NCI-H1930 (cell line): Measurements from ENCODE around the gene CCDC30.

Experiments used
- DNase-seq, 2 experiments: peaks; one replicate each; lab custom pipeline; 2025; lab: John Stamatoyannopoulos, UW

CCDC30 gene

DNA sequence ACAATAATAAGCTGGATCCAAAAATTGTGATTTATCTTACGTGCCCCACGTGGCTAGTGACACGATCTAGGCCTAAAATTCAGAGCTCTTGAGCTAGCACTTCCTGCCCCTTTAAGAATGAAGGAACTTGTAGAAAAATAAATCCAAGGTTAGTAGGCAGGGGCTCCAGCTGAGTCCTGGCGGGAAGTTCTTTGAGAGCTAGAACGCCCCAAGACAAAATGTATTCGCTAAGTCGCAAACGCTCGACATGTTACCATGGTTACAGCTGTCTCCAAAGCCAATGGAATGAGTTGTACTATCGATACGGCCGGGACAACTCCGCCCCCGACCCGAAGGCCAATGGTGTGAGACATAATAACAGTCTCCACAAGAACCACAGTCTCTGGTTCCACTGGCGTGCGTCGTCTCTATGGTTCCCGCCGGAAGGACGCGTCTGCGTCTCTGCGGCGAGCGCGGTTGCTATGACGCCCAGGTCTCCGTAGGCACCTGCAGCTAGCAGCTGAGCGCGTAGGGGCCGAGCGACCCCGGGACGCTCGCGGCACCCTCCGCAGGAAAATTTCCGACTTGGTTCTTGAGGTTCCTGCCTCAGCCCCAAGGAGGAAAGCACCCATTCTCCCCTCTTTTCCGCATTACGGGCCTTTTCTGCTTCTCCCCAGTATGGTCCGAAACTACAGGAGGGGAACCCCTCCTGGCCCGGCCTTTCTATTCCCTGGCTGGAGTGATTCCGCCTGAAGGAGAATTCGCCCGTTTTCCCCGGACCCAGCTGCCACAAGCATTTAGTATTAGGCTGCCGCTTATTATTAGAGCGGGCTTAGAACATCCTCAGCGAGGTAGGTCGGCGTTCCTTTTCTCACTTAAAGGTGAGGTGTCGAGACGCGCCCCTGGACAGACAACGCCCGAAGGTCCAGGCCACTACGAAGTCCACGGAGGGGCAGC is at the start of gene CCDC30:
Gene CCDC30, plus strand, starts transcription at position 459 of the 936 bp plus-strand sequence. CDS start 17,266 bp downstream, outside the sequence.
- DNase-seq = peak; percentile 97 to 99

DNA sequence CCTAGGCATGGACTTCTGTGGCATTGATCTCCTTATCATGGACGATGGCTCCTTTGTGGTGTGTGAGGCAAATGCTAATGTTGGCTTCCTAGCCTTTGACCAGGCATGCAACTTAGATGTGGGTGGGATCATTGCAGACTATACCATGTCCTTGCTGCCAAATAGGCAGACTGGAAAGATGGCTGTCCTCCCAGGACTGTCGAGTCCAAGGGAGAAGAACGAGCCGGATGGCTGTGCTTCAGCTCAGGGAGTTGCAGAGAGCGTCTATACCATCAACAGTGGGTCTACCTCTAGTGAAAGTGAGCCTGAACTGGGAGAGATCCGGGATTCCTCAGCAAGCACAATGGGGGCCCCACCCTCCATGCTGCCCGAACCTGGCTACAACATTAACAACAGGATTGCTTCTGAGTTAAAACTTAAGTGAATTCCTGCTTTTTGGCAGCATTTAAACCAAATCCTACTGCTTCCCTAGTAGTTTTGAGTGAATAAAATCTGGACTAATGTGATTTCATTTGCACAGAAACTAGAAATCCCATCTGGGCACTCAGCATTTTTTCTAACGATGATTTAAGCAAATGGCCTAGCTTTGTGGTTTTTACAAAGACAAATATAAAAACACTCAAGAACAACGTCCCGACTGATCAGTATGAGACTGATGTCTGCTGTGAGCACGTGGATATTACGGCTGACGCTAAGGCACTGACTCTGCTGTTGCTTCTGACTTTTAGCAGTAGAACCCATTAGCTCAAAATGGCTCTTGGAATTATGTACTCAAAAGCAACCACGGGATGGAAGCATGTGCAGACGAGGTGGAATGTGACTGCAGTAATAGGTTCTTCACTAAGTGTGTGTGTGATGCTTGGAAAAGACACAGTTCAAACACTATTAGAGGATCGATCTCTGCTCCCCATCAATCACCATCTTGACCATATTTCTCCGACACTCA is 48.3 kb upstream of the CCDC30 start:
- no peak for DNase-seq

DNA sequence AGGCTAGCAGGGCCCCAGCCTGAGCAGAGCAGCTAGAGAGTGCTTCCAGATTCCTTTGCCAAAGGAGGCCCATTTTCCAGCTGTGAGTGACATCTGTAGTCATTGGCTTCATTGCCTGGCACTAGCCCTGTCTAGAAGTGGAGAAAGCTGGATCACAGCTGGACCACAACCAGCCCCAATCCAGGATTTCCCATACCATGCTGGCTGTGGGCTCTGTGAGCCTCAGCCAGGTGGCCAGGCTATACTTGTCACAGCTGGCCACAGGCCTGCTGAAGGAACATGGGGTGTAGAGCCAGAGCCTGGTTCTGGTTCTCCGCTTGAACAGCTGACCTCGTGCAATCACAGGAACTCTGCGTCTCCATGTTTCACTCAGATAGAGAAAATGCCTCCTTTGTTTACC is 45.9 kb upstream of the CCDC30 start:
- no peak for DNase-seq

DNA sequence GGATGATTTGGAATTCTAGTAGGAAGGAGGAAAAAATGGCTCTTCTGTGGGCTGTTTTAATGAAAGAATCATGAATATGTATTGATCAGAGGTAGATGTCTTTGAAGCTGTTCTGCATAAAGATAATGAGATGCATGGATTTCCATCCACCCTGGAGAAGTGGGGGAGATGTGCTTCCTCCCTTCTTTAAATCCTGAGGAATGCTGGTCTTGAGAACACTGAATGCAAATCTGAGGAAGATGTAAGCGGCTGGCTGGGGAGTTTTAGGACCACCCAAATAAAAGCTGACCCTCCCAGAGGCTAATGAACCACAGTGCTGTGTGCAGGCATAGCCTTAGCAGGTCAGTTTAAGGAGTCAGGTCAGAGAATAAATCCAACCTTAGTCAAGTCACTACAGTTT is 44.6 kb upstream of the CCDC30 start:
- no peak for DNase-seq

DNA sequence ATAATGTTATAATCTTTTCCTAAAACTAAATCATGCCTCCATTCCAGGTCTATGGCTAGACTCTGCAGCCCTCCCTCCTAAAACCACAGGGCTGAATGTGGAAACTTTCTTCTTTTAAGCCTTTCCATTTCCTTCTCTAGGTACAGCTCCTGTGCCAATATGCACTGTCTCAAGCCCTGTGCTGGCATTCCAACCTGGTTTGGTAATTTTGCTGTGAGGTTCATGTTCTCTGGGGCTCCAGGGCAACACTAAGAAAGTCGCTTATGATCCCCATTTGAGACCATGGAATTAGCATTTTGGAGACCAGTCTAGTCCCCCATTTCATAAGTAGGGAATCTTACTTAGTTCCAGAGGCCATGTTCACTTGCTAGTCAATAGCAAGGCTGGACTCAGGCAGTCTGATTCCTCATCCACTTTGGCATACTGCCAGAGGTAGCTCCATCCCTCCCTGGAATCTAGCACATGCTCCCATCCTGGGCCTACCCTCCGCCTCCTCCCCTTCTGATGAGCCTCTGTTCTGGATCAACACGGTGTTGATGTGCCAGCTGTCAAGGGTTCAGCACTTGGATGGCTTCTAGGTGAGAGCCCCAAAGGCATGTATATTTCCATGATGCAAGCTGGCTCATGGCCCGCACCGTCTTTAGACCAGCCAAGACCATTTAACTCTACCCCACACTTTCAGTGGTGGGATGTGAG is 43.8 kb upstream of the CCDC30 start:
- no peak for DNase-seq

DNA sequence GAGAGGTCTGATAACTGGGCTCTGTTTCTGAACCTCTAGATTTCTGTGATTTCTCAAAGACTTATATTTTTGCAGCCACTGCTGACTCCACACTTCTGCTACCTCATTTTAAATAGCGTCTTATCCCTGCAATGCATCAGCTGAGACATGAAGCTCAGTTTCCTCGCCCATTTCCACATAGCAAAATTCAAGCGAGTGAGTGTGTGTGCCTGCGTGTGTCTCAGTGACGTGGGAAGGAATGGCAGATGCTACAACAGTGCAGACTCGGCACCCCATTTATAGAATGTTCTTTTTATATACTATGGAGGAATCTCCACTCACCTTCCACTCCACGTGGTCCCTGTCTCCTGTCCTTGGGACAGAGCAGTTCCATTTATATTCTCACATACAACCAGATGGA is 43.0 kb upstream of the CCDC30 start:
- DNase-seq = no peak

DNA sequence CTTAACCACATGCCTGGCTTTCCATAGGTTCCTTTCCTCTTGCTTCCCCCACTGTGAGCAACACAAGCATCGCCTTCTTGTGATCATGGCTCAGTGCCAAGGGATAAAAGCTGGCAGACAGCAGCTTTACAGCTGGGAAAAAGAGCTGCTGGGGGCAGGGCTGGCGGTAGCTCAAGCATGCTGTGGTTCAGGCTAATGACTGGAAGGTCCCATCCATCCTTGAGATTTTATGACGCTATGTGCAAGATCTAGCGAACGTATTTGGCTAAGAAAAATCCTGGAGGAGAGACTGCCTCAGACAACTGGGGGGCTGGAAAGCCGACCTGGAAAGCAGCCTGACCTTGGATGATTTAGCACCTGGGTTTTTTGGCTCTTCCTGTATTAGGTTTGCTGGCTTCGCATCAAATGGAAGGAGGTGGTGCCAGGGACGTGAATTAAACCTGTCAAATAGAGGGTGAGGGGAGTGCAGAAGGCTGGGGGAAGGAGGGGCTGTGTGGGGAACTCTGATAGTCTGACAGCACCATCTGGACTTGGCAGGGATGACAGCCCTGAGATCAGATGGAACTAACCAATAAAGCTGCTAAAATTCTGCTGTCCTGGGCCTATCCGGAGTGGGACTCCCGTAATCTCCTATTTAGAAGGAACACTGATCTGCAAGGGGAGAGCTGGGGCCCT is 42.0 kb upstream of the CCDC30 start:
- DNase-seq = no peak

DNA sequence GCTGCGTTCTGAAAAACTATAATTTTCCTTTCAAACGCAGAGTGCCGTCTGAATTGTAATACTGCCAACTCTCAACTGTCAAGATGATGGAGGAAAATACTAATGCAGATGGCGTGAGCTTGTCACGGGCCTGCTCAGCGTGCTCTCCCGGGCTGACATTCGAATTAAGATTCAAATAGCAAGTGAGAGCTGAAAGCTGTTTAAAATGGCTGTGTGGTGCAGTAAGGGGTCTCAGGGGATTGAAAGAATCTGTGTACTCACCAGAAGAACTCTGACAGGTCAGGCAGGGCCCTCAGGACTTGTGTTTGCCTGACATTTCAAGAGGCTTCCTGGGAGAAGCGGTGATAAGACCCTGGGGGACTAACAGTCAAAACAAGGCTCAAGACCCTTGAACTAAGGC is 40.3 kb upstream of the CCDC30 start:
- no peak for DNase-seq

DNA sequence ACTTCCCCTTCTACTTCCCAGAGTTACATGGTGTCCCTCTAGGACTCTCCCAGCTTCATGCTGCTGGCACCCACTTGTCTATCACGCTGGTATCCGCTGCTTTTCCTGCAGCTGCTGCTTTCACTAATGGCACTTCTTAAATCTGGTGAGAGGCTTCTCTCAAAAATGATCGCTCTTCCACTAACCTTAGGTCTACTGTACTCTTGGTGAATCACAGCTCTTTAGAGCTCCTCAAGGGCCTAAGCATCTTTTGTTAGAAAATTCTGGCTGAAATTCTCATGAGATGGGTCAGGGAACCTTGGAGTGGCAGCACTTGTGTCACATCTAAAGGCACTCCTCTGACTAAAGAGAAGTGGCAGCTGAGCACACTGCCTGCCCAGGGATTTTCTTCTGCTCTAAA is 39.4 kb upstream of the CCDC30 start:
- DNase-seq = no peak

DNA sequence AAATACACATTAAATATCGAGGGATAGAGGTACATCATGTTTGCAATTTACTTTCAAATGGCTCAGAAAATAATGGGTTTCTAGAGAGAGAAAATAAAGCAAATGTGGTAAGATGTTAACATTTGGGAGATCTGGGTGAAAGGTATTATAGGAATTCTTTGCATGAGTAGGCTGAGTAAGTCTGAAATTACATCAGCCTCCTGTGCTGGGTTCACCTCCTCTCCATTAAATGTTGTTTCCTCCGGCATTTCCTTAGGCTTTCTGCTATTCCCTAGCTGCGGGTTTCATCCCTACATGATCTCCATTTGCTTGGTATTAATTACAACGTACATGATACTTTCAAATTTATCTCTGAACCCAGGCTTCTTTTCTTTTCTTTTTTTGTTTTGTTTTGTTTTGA is 38.9 kb upstream of the CCDC30 start:
- no peak for DNase-seq

DNA sequence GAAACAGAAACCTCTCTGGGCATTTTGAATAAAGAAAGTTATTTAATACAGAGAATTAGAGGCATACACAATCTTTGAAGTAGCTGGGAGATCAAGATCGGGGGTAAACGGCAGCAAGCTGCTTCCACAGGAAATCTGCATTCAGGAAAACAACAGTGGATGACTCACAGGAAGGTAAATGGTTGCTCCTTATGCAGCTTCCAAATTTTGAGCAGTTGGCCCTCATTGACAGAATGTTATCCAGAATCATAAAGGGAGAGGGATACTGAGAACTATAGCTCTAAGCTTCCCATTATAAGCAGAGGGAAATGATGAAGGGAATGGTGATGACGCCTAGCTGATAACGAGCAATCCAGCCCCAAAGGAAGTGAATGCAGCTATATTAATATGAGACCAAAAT is 35.8 kb upstream of the CCDC30 start:
- DNase-seq = no peak

DNA sequence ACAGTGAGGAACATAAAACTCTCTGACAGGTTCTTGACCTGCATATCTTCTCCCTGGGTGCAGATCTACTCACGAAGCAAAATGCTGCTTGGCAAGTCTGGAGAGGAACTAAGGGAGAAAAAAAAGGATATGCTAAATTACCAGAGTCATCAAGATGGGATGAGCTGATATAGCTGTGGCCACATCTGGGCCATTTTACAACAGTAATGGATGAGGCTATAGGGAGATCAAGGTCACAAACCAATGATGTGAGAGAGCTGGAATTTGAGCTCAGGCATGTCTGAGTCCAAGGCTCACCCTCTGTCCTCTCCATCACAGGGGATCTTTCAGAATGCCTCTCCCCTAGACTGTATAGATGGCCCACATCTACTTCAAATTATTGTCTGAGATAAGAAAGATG is 33.5 kb upstream of the CCDC30 start:
- DNase-seq = no peak

DNA sequence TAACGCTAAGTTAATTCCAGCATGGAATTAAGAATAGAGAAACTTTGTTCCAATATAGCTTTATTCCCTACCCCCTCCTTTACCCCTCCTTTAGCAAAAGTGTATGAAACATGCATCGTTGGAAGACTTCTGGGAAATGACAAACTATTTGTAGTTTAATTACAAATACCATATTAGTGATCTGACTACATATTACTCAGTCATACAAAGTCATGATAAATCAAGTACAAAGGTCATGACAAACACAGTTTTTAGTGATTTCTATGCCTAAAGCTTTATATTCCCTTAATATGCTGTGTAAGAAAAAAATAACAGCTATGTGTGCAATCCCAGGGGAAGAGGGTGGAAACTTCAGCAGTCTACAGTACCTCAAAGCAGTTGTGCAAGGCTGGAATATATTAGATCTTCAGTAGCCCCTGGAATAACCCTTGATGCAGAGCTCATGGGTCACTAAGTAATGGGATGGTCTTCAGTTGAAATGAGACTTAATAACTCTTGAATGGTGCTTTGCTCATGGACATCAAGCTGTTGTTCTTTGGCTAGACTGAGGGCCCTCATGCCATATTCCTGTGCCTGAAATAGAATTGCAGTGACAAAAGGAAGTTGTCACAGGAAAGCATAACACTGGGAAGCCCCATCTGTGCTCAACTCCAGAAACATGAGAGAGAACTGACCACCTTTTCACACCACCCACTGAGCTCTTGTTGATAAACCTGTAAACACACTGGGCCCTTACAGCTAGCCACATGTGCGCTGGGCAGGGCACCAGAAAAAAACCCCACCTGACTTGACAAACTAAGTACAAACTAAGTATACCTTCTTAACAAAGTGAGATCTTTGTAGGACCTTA is 32.6 kb upstream of the CCDC30 start:
- no peak for DNase-seq

DNA sequence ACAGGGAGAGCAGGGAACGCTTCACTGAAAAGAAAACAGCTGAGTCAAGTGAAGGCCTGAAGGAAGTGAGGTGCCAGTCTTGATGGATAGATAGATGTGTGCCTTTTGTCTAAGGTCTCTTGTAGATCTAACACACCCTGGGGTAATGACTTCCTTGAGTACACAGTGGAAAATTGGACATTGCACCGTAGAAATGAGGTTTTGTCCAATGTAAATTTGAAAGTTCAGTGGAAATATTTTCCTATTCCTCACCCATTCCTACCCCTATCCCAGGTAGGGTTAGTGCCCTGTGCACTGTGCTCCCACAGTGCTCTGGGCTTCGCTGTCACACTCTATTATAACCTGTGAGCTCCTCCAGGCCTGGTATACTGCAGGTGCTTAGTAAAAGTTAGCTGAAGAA is 31.6 kb upstream of the CCDC30 start:
- no peak for DNase-seq

DNA sequence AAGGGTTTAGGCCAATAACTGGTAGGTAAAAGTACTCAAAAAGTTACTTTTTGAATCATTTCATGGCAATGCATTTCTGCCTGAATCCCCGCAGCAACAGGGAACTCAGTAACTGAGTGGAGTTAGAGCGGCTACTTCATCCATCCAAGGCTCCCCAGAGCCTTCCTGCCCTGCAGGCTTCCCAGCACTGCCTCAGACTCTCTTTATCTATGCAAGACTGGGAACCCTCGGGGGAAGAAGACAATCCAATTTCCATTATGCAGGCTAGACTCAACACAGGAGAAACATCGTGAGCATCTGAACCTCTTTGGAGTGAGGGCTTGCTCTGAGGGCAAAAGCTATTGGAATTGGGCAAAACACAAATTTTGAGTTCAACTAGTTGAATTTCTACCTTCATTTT is 30.4 kb upstream of the CCDC30 start:
- no peak for DNase-seq

DNA sequence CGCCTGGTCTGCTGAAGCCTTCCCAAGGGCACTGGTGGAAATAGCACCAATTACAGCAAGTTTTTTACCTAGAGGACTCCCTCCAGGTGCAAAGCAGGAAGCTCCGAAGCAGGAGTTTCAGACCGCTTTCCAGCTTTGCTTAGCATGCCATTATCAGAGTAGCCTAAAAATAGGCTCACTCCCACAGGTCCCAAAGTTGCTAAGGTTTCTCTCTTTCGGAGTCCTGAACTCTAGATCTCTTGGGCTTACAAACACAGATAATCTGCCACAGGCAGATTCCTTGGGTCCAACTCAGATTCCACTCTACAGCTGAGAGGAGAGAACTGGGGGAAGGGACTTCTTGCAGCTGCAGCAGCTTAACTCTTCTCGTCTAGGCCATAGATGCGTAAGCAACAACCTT is 29.7 kb upstream of the CCDC30 start:
- DNase-seq = no peak

DNA sequence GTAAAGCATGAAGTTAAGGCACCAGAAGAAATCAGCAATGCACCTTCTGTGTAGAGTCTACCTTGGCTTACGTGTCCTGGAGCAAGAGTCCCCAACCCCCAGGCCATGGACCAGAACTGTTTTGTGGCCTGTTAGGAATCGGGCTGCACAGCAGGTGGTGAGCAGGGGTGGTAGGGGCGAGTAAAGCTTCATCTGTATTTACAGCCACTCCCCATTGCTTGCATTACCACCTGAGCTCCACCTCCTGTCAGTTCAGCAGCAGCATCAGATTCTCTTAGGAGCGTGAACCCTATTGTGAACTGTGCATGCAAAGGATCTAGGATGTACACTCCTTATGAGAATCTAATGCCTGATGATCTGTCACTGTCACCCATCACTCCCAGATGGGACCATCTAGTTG is 28.7 kb upstream of the CCDC30 start:
- no peak for DNase-seq

DNA sequence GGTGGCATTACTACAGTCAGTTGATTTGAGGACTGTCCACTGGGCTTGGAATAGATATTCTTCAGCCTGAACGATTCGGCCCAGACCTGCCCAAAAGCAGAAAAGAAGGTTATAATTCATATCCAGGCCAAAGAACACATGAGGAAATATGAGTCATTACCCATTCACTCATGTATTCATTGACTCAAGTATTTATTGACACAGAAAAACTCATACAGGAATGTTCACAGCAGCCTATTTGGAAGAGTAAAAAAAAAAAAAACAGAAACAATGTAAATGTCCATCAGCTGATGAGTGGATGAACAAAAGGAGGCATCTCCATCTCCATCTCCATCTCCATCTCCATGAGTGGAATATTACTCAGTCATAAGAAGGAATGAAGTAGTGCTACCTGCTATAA is 23.1 kb upstream of the CCDC30 start:
- DNase-seq = no peak

DNA sequence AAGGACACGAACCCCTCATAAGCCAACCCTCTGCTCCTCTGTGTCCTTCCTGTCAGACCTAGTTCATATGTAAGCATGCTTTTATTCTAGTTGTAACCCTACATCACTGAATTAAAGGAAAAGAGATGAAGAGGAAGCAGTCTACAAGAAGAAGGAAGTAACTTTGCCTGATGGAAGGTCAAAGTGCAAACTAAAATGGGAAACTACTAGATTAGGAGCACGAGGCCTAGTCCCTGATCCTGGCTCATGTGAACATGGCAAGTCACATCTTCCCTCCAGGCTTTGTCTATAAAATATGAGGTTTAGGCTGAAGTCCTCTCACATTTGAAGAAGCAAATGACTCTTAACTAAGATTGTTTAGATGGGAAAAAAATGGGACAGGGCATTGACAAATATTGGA is 20.4 kb upstream of the CCDC30 start:
- no peak for DNase-seq

DNA sequence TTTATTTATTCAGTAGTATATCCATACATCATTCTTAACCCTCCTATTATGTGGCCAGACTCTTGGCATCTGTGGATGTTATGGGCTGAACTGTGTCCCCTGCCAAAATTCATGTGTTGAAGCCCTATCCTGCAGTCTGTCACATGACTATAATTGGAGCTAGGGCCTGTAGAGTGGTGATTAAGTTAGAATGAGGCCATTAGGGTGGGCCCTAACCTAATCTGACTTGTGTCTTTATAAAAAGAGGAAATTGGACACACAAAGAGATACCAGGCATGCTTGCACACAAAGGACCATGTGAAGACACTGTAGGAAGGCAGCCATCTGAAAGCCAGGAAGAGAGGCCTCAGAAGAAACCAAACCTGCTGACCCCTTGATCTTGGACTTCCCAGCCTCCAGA is 13.8 kb upstream of the CCDC30 start:
- no peak for DNase-seq

DNA sequence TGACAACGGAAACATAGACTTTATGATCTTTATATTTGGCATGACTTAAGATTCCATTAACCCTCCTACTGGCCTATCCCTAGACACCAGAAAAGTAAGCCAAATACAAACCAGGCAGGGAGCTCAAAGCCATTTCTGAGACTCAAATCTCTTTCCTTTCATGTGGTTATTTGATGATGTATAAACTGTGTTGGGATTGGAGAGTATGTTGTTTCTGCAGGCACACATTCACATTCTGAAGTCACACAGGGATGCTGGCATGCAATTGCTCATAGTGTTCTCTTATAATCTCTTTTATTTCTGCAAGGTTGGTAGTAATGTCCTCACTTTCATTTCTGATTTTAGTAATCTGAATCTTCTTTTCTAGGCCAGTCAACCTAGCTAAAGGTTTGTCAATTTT is 13.0 kb upstream of the CCDC30 start:
- no peak for DNase-seq
